NCI-H2107 treated with DMSO at 0.1 percent for 48 hours (cell line): Measurements from ENCODE around the gene LST1.
"Not testable (repeated sequence)": the region's sequence is repeated elsewhere in the genome, so short reads cannot be mapped to it uniquely, and the experiment has no call there.

Experiments used
- DNase-seq: peaks from one replicate; lab custom pipeline; 2025; ENCODE audit not compliant: unreplicated experiment; lab: John Stamatoyannopoulos, UW

LST1 gene

GRCh38 chr6:31580438-31580740, 5.7 kb upstream of the LST1 start:
- no peak for DNase-seq

- DNase-seq = peak; percentile 8
These were observed 5.2 kb upstream of the LST1 start for GRCh38 chr6:31580807-31581433.

GRCh38 chr6:31581434-31582229, 4.4 kb upstream of the LST1 start:
- no peak for DNase-seq

- DNase-seq = no peak
These were observed 3.8 kb upstream of the LST1 start, which contains the start of gene LTB for GRCh38 chr6:31582230-31582643. Gene LTB (minus strand): TSS chr6:31582424. CDS start chr6:31582417, 7 bp downstream.

GRCh38 chr6:31585491-31585890, 586 bp upstream of the LST1 start:
- DNase-seq = no peak

- DNase-seq = no peak
These were observed 663 bp downstream of the LST1 start for GRCh38 chr6:31586599-31587281.

- DNase-seq = no peak
These were observed 2.0 kb downstream of the LST1 start for GRCh38 chr6:31587791-31588777.

GRCh38 chr6:31588871-31589650, 3.0 kb downstream of the LST1 start:
- DNase-seq = no peak

GRCh38 chr6:31590691-31591090, 4.6 kb downstream of the LST1 start:
- not testable (repeated sequence) for DNase-seq

GRCh38 chr6:31592396-31592771, 6.3 kb downstream of the LST1 start:
- no peak for DNase-seq

GRCh38 chr6:31597006-31597405, 10.9 kb downstream of the LST1 start:
- DNase-seq = no peak

- DNase-seq = no peak
These were observed 21.2 kb downstream of the LST1 start for GRCh38 chr6:31607317-31607716.

- DNase-seq = no peak
These were observed 23.7 kb downstream of the LST1 start for GRCh38 chr6:31609519-31610406.

GRCh38 chr6:31610968-31611367, 24.9 kb downstream of the LST1 start:
- DNase-seq = no peak

- no peak for DNase-seq
These were observed 28.1 kb downstream of the LST1 start for GRCh38 chr6:31614075-31614619.

GRCh38 chr6:31614684-31615578, 28.9 kb downstream of the LST1 start, which contains the start of gene AIF1:
Gene AIF1 (plus strand): TSS chr6:31615234. CDS start chr6:31615330, 96 bp downstream.
- no peak for DNase-seq

GRCh38 chr6:31615748-31616147, 29.7 kb downstream of the LST1 start:
- no peak for DNase-seq

- no peak for DNase-seq
These were observed 30.9 kb downstream of the LST1 start for GRCh38 chr6:31617010-31617409.
